Loucy (cell line): ENCODE data around the gene SCYL3.

Source experiments
- EZH2phosphoT487 ChIP-seq: fragments of 200-600 bp; IDR thresholded peaks from 2 replicates; pipeline ENCODE4 v1.6.1; 2018; ENCODE audit warnings: antibody characterized with exemption, mild to moderate bottlenecking, moderate library complexity, borderline replicate concordance
- TF ChIP-seq, protein P1 (sequence below): fragments of 200-600 bp; sonication (generic); conservative IDR thresholded peaks from 2 replicates; pipeline ENCODE4 v1.5.1; 2014; ENCODE audit warnings: mild to moderate bottlenecking, antibody characterized with exemption, low read length

- TF ChIP-seq, protein P1, sequence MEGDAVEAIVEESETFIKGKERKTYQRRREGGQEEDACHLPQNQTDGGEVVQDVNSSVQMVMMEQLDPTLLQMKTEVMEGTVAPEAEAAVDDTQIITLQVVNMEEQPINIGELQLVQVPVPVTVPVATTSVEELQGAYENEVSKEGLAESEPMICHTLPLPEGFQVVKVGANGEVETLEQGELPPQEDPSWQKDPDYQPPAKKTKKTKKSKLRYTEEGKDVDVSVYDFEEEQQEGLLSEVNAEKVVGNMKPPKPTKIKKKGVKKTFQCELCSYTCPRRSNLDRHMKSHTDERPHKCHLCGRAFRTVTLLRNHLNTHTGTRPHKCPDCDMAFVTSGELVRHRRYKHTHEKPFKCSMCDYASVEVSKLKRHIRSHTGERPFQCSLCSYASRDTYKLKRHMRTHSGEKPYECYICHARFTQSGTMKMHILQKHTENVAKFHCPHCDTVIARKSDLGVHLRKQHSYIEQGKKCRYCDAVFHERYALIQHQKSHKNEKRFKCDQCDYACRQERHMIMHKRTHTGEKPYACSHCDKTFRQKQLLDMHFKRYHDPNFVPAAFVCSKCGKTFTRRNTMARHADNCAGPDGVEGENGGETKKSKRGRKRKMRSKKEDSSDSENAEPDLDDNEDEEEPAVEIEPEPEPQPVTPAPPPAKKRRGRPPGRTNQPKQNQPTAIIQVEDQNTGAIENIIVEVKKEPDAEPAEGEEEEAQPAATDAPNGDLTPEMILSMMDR, result no peak
- no peak for TF ChIP-seq EZH2phosphoT487
These were observed 27.1 kb downstream of the SCYL3 start for GRCh38 chr1:169866577-169866976.
